Ovary (tissue), 3 donors: ENCODE results near the gene PBRM1.

ENCODE experiments used
- EP300 ChIP-seq: sonication (generic); formaldehyde crosslinking; IDR thresholded peaks from one replicate; pipeline ENCODE4 v1.6.1; 2017; ENCODE audit warnings: antibody characterized with exemption
- TF ChIP-seq, protein P1 (sequence below), 3 donors: fragments of 450-650 bp in 2 of 3; fragments of 200-600 bp in 1 of 3; IDR thresholded peaks; one replicate each; pipeline versions ENCODE4 v1.5.1 to v1.8.0; 2016 to 2022; ENCODE audit warnings: antibody characterized with exemption in 3 of 3, mild to moderate bottlenecking in 1 of 3
- donor health status: DM: no; HTN: no; CAD: no.

DNA sequence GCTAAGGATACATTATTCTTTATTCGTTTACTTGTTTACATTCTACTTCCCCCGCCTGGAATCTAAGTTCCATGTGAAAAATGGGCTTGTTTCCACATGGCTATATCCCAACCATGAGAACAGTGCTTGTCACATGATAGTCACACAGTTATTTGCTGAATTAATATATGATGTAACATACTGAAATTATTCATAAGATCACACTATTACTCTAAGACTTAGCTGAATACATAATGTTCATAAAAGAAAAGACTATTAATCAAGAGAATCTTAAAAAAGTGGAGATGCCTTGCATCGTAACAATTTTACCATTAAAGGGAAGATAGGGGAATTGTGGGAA, 6.5 kb downstream of the PBRM1 start:
- TF ChIP-seq, protein P1, sequence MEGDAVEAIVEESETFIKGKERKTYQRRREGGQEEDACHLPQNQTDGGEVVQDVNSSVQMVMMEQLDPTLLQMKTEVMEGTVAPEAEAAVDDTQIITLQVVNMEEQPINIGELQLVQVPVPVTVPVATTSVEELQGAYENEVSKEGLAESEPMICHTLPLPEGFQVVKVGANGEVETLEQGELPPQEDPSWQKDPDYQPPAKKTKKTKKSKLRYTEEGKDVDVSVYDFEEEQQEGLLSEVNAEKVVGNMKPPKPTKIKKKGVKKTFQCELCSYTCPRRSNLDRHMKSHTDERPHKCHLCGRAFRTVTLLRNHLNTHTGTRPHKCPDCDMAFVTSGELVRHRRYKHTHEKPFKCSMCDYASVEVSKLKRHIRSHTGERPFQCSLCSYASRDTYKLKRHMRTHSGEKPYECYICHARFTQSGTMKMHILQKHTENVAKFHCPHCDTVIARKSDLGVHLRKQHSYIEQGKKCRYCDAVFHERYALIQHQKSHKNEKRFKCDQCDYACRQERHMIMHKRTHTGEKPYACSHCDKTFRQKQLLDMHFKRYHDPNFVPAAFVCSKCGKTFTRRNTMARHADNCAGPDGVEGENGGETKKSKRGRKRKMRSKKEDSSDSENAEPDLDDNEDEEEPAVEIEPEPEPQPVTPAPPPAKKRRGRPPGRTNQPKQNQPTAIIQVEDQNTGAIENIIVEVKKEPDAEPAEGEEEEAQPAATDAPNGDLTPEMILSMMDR (IDR thresholded peaks at IDR 0.05) = no peak
- TF ChIP-seq EP300 = no peak
